Measurements from ENCODE around the gene C13orf46. TPM values are rescaled to one million over a fixed set of nuclear protein-coding genes. Genes with fewer than 3 reads are reported as not detected.

The C13orf46 gene
- total and polyA plus RNA-seq, 10 of the 15 experiments (the other 5 are each of a cell fraction or from before 2014, with no cell fraction given) = 0.01 to 0.18 (median 0.09) TPM; not detected in 6

GRCh38 chr13:113963376-113963775, 10.5 kb downstream of the C13orf46 start:
- Histone ChIP-seq H3K9ac (ENCODE audit: control insufficient read depth, insufficient read depth, low read length) (no peak overlapping the region), H3K4me3 (no peak overlapping the region), H3K27me3 (replicated peaks in 1 of 2; ENCODE audit: control insufficient read depth in 2 of 2, insufficient read depth in 2 of 2, low read length in 1 of 2) (no peaks in the 10 kb centered on the region), H3K27ac (ENCODE audit: control insufficient read depth, insufficient read depth) (no peak overlapping the region), H2AFZ (ENCODE audit: control insufficient read depth, low read depth, low read length) (no peak overlapping the region), H3K4me1 (ENCODE audit: control insufficient read depth, insufficient read depth, low read length) (no peaks in the 10 kb centered on the region), H3K36me3 (ENCODE audit: control insufficient read depth in 2 of 2, insufficient read depth in 2 of 2, low read length in 1 of 2) (no peaks in the 10 kb centered on the region), H3K79me2 (ENCODE audit: control insufficient read depth, insufficient read depth, low read length) (no peaks in the 10 kb centered on the region), H4K20me1 (ENCODE audit: control insufficient read depth, insufficient read depth) (no peaks in the 10 kb centered on the region), H3K9me3 (replicated peaks; ENCODE audit: control insufficient read depth, insufficient read depth, low read length) (peaks cover 7% of the 10 kb centered on the region; the same call in 1 of the 3 replicates), H3K4me2 (ENCODE audit: control insufficient read depth, insufficient read depth) (no peak overlapping the region)
- SMC1A ChIA-PET (ENCODE audit: uncharacterized antibody, unreplicated experiment) = no interaction called here
- CTCF ChIA-PET = interaction anchor here (0.6 kb wide), 2 partner anchors 213 to 267 kb away, joined by 3 read pairs; no protein-coding TSS in a partner anchor
- no peak for DNase-seq (ENCODE audit: low read depth, low spot score)
- intact Hi-C loops (cut with micrococcal nuclease; ENCODE audit: unreplicated experiment) = no loop called here
- RAD21 ChIA-PET (ENCODE audit: unreplicated experiment) = no interaction called here
- no peak for ATAC-seq
- BruUV-seq (replicated peaks) = no TSS peak
- WGBS (ENCODE audit: insufficient coverage, insufficient replicate concordance, low lambda C conversion rate, missing lambda C conversion rate) = 48% methylated on average over 11 of the region's 16 CpGs
- POLR2A ChIA-PET = no interaction called here
- in situ Hi-C loops (cut with MboI) = no loop called here
- FAIRE-seq = no peak
- no peak for TF ChIP-seq DPF2 (IDR thresholded peaks at IDR 0.05)
- TF ChIP-seq SREBF1 (IDR thresholded peaks at IDR 0.05; ENCODE audit: low read length) = no peak
- TF ChIP-seq CREB1 (IDR thresholded peaks at IDR 0.05; ENCODE audit: low read depth) = no peak
- TF ChIP-seq, protein P1, sequence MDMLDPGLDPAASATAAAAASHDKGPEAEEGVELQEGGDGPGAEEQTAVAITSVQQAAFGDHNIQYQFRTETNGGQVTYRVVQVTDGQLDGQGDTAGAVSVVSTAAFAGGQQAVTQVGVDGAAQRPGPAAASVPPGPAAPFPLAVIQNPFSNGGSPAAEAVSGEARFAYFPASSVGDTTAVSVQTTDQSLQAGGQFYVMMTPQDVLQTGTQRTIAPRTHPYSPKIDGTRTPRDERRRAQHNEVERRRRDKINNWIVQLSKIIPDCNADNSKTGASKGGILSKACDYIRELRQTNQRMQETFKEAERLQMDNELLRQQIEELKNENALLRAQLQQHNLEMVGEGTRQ (IDR thresholded peaks at IDR 0.05; ENCODE audit: borderline replicate concordance, low read depth, low read length) = no peak
- no peak for TF ChIP-seq RAD51 (IDR thresholded peaks at IDR 0.05)
- no peak for TF ChIP-seq ZNF274 (IDR thresholded peaks at IDR 0.05; ENCODE audit: insufficient read depth, insufficient read length)

DNA sequence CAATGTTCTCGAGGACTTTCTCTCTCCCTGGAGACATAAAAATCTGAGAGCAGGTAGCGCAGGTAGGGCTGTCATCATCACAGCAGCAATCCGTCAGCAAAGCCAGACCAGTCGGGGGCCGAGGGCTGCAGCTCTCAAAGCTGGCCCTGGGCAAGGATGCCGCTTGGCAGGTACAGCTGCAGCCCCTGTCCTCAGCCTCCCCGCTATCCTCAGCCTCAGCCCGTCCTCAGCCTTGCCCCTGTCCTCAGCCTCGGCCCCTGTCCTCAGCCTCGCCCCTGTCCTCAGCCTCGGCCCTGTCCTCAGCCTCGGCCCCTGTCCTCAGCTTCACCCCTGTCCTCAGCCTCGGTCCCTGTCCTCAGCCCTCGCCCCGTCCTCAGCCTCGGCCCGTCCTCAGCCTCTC, 10.9 kb downstream of the C13orf46 start:
- no peak overlapping the region for H3K4me3 ChIP-seq
- BruUV-seq (replicated peaks) = no TSS peak
- H3K9ac ChIP-seq (ENCODE audit: control insufficient read depth, insufficient read depth, low read length) = no peak overlapping the region
- CTCF ChIA-PET = interaction anchor here (0.6 kb wide), 1 partner anchor 267 kb away, joined by 3 read pairs; no protein-coding TSS in a partner anchor
- H3K4me1 ChIP-seq (ENCODE audit: control insufficient read depth, insufficient read depth, low read length) = no peaks in the 10 kb centered on the region
- in situ Hi-C loops (cut with MboI) (no loop called here), intact Hi-C loops (cut with micrococcal nuclease; ENCODE audit: unreplicated experiment) (no loop called here)
- no peak for TF ChIP-seq TCF3 (IDR thresholded peaks at IDR 0.05; ENCODE audit: borderline replicate concordance, insufficient read depth, low read depth, low read length)
- DNase-seq (ENCODE audit: low read depth, low spot score) (no peak), FAIRE-seq (no peak), ATAC-seq (no peak)
- SMC1A ChIA-PET (ENCODE audit: uncharacterized antibody, unreplicated experiment) = no interaction called here
- no peak overlapping the region for H3K27ac ChIP-seq (ENCODE audit: control insufficient read depth, insufficient read depth)
- H3K79me2 ChIP-seq (ENCODE audit: control insufficient read depth, insufficient read depth, low read length) = no peaks in the 10 kb centered on the region
- H3K27me3 ChIP-seq (replicated peaks in 1 of 2; ENCODE audit: control insufficient read depth in 2 of 2, insufficient read depth in 2 of 2, low read length in 1 of 2) = no peaks in the 10 kb centered on the region
- H2AFZ ChIP-seq (ENCODE audit: control insufficient read depth, low read depth, low read length) = no peak overlapping the region
- RAD21 ChIA-PET (ENCODE audit: unreplicated experiment) = no interaction called here
- peaks cover 7% of the 10 kb centered on the region; the same call in 1 of the 3 replicates for H3K9me3 ChIP-seq (replicated peaks; ENCODE audit: control insufficient read depth, insufficient read depth, low read length)
- no peak overlapping the region for H3K4me2 ChIP-seq (ENCODE audit: control insufficient read depth, insufficient read depth)
- WGBS (ENCODE audit: insufficient coverage, insufficient replicate concordance, low lambda C conversion rate, missing lambda C conversion rate) = 78% methylated on average over 5 of the region's 17 CpGs
- no peaks in the 10 kb centered on the region for H4K20me1 ChIP-seq (ENCODE audit: control insufficient read depth, insufficient read depth)
- POLR2A ChIA-PET = no interaction called here
- no peaks in the 10 kb centered on the region for H3K36me3 ChIP-seq (ENCODE audit: control insufficient read depth in 2 of 2, insufficient read depth in 2 of 2, low read length in 1 of 2)
